Hepatocyte (in vitro differentiated cells): ENCODE measurements around the gene ZNF628.

Experiments
- EZH2 ChIP-seq: fragments of 200-600 bp; sonication (generic); IDR thresholded peaks from 2 replicates; pipeline ENCODE4 v1.6.1; 2016; ENCODE audit warnings: antibody characterized with exemption, mild to moderate bottlenecking, borderline replicate concordance
- TF ChIP-seq, protein P1 (sequence below): fragments of 200-600 bp; sonication (generic); IDR thresholded peaks from 2 replicates; pipeline ENCODE4 v1.5.1; 2016; ENCODE audit warnings: antibody characterized with exemption, mild to moderate bottlenecking; ENCODE audit not compliant: poor library complexity

DNA sequence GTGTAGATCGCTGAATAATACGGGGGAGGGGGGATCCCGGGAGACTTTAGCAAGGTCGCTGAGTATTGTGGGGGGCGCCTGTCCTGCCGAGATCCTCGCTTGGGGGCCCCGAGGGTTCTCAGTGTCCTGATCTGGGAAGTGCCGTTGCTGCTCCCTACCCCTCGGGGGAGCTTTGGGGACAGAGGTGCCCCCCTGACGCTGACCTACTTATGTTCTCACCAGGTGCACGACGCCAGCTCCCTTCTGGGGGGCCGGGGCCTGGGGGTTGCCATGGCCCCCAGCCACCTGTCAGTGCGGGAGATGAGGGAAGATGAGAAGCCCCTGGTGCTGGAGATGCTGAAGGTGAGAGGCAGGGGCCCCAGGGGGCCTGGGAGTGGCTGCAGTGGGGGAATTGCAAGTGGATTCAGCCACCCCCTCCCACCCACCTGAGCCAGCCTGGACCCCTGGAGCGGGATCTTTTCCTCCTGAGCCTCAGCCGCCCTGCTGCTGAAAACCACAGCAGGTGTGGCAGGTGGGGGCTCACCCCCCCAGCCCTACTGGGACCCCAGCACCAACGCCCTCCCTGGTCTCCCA is 9.1 kb downstream of the ZNF628 start:
- TF ChIP-seq, protein P1, sequence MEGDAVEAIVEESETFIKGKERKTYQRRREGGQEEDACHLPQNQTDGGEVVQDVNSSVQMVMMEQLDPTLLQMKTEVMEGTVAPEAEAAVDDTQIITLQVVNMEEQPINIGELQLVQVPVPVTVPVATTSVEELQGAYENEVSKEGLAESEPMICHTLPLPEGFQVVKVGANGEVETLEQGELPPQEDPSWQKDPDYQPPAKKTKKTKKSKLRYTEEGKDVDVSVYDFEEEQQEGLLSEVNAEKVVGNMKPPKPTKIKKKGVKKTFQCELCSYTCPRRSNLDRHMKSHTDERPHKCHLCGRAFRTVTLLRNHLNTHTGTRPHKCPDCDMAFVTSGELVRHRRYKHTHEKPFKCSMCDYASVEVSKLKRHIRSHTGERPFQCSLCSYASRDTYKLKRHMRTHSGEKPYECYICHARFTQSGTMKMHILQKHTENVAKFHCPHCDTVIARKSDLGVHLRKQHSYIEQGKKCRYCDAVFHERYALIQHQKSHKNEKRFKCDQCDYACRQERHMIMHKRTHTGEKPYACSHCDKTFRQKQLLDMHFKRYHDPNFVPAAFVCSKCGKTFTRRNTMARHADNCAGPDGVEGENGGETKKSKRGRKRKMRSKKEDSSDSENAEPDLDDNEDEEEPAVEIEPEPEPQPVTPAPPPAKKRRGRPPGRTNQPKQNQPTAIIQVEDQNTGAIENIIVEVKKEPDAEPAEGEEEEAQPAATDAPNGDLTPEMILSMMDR: no peak
- no peak for TF ChIP-seq EZH2
